ENCODE data around the gene RPTOR. TPM values are rescaled to one million over a fixed set of nuclear protein-coding genes. Genes with fewer than 3 reads are reported as not detected.

Gene RPTOR
- total RNA-seq, 4 donors from 2014 or later: 19.0 to 48.3 (median 27.3) TPM

GRCh38 chr17:80880648-80880985 lies 336.0 kb downstream of the RPTOR start:
- no peak for TF ChIP-seq CTCF (IDR thresholded peaks at IDR 0.05)
- no peak for TF ChIP-seq POLR2A (IDR thresholded peaks at IDR 0.05)
- no peaks in the 10 kb centered on the region for H3K9me3 ChIP-seq
- no peak overlapping the region for H3K4me3 ChIP-seq
- H3K27me3 ChIP-seq: no peaks in the 10 kb centered on the region
- no peaks in the 10 kb centered on the region for H3K4me1 ChIP-seq
- intact Hi-C loops (cut with DNase I; ENCODE audit: low total_unique reads): no loop called here
- no peak for DNase-seq
- no peak overlapping the region for H3K27ac ChIP-seq
- no peaks in the 10 kb centered on the region for H3K36me3 ChIP-seq

- TF ChIP-seq CTCF (IDR thresholded peaks at IDR 0.05) (no peak), POLR2A (IDR thresholded peaks at IDR 0.05) (no peak)
- no peak for DNase-seq
- H3K4me3 ChIP-seq: no peak overlapping the region
- intact Hi-C loops (cut with DNase I; ENCODE audit: low total_unique reads): no loop called here
- H3K27ac ChIP-seq: no peak overlapping the region
- H3K36me3 ChIP-seq: no peaks in the 10 kb centered on the region
- no peaks in the 10 kb centered on the region for H3K9me3 ChIP-seq
- H3K4me1 ChIP-seq: no peaks in the 10 kb centered on the region
- no peaks in the 10 kb centered on the region for H3K27me3 ChIP-seq
Observed at GRCh38 chr17:80881306-80881705, 336.7 kb downstream of the RPTOR start.

GRCh38 chr17:80882323-80882722 lies 337.7 kb downstream of the RPTOR start:
- Histone ChIP-seq H3K36me3 (no peaks in the 10 kb centered on the region), H3K4me3 (no peak overlapping the region), H3K9me3 (no peaks in the 10 kb centered on the region), H3K4me1 (no peaks in the 10 kb centered on the region), H3K27me3 (no peaks in the 10 kb centered on the region), H3K27ac (no peak overlapping the region)
- DNase-seq: no peak
- TF ChIP-seq CTCF (IDR thresholded peaks at IDR 0.05) (no peak), POLR2A (IDR thresholded peaks at IDR 0.05) (no peak)
- intact Hi-C loops (cut with DNase I; ENCODE audit: low total_unique reads): no loop called here

GRCh38 chr17:80882926-80883685 lies 338.5 kb downstream of the RPTOR start:
- H3K27ac ChIP-seq: no peak overlapping the region
- no peaks in the 10 kb centered on the region for H3K4me1 ChIP-seq
- H3K4me3 ChIP-seq: no peak overlapping the region
- no peak for DNase-seq
- intact Hi-C loops (cut with DNase I; ENCODE audit: low total_unique reads): no loop called here
- no peaks in the 10 kb centered on the region for H3K9me3 ChIP-seq
- H3K27me3 ChIP-seq: no peaks in the 10 kb centered on the region
- TF ChIP-seq CTCF (IDR thresholded peaks at IDR 0.05) (no peak), POLR2A (IDR thresholded peaks at IDR 0.05) (no peak)
- no peaks in the 10 kb centered on the region for H3K36me3 ChIP-seq

- intact Hi-C loops (cut with DNase I; ENCODE audit: low total_unique reads): no loop called here
- H3K9me3 ChIP-seq: no peaks in the 10 kb centered on the region
- no peaks in the 10 kb centered on the region for H3K36me3 ChIP-seq
- H3K4me3 ChIP-seq: no peak overlapping the region
- no peaks in the 10 kb centered on the region for H3K27me3 ChIP-seq
- H3K27ac ChIP-seq: no peak overlapping the region
- DNase-seq: no peak
- TF ChIP-seq CTCF (IDR thresholded peaks at IDR 0.05) (no peak), POLR2A (IDR thresholded peaks at IDR 0.05) (no peak)
- no peaks in the 10 kb centered on the region for H3K4me1 ChIP-seq
Observed at GRCh38 chr17:80883831-80884735, 339.4 kb downstream of the RPTOR start.
